ENCODE data around the gene PLD1.
"Not testable (repeated sequence)": the region's sequence is repeated elsewhere in the genome, so short reads cannot be mapped to it uniquely, and the experiment has no call there.

PLD1 gene

GRCh38 chr3:171732756-171733155 lies 77.5 kb downstream of the PLD1 start:
- no peak for DNase-seq (ENCODE audit: low read depth, low spot score)
- no peak overlapping the region for H3K4me3 ChIP-seq (ENCODE audit: low read length)

DNA sequence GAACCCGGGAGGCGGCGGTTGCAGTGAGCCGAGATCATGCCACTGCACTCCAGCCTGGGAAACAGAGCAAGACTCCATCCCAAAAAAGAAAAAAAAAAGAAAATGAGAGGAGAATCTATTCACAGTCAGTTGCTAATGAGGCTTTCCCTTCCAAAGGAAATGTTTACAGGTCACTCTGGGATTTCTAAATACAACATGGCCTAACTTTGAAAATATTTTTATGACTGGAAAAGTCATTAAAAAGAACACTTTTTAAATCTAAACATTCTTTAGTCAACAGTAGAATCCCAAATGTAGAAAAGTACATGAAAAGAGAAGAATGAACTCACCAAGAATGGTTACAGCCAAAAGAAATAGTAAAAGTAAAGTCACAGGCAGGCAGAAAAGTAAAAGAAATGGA lies 78.6 kb downstream of the PLD1 start:
- no peak for DNase-seq (ENCODE audit: low read depth, low spot score)
- no peak overlapping the region for H3K4me3 ChIP-seq (ENCODE audit: low read length)

GRCh38 chr3:171729452-171730334 lies 80.6 kb downstream of the PLD1 start:
- DNase-seq (ENCODE audit: low read depth, low spot score): no peak

GRCh38 chr3:171727288-171727687 lies 83.0 kb downstream of the PLD1 start:
- DNase-seq (ENCODE audit: low read depth, low spot score): no peak
- no peak overlapping the region for H3K4me3 ChIP-seq (ENCODE audit: low read length)

More at GRCh38 chr3:171729452-171730334, 80.6 kb downstream of the PLD1 start:
- no peak overlapping the region for H3K4me3 ChIP-seq (ENCODE audit: low read length)

DNA sequence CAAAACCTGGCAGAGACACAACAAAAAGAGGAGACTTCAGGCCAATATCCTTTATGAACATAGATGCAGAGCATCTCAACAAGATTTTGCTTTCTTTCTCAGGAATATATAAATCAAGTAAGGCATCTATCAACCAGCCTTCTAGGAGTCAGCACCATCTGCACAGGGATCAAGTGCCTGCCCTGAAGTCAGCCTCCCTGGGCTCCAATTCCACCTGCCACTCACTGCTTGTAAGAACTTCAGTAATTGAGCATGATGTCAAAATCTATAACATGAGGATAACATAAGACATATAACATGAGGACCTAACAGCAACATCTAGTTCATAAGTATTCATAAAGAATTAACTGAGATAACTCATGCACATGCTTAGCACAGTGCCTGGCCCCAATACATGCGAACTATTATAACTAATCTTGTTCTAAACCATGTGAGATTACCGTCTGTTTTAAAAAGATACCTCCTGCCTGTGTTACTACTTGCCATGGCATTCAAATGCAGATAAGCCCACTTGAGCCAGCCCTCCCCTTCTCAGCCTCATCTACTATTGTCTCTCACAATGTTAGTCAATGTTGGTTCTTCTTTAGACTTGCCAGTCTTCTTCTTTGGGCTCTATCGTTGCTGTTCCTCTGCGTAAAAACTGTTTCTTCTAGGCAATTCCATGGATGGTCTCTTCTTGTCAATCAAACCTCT lies 91.6 kb downstream of the PLD1 start:
- no peak overlapping the region for H3K4me3 ChIP-seq (ENCODE audit: low read length)
- DNase-seq (ENCODE audit: low read depth, low spot score): no peak

DNA sequence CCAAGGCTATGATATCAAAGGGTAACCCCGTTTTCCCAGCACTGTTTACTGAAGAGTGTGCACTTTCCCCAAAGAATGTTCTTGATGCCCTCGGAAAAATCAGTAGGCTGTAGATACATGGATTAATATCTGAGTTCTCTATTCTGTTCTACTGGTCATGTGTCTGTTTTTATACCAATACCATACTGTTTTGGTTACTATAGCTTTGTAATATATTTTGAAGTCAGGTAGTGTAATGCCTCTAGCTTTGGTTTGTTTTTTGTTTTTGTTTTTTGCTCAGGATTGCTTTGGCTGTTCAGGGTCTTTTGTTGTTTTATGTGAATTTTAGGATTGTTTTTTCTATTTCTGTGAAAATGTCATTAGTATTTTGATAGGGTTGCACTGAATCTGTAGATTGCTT lies 95.1 kb downstream of the PLD1 start:
- H3K4me3 ChIP-seq (ENCODE audit: low read length): no peak overlapping the region
- no peak for DNase-seq (ENCODE audit: low read depth, low spot score)

DNA sequence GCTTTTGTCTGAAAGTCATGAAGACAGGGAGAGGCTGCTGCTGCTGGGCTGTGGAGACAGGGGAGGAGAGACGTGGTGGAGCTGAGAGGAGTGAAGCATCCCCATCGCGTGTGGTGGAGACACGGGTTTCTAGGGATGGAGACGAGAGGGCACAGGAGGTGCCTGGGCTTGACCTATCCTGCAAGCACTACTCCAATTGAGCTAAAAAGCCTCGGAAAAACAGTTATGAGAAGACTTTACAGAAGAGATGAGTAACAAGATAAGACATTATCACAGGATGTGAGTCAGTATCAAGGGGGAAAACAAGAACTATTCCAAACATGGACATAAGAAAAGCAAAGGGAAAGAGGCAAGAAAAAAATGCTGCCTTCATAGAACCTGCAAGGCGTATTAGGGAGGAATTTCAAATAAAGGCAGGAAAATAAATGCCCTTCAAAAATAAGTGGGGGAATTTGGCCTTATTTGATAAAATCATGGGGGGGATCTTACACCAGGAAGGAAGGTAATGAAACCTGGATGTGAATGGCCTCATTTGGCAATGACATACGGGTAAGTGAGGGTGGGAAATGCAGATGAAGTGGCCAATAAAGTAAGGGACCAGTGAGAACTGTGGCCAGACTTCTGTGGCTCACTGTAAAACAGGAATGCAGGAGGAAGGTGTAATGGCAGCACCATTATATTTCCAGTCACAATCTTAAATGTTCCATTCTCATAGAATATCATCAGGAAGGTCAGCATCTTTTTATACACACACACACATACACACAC lies 97.9 kb downstream of the PLD1 start:
- no peak for DNase-seq (ENCODE audit: low read depth, low spot score)

GRCh38 chr3:171711461-171712170 lies 98.7 kb downstream of the PLD1 start:
- H3K4me3 ChIP-seq (ENCODE audit: low read length): no peak overlapping the region
- no peak for DNase-seq (ENCODE audit: low read depth, low spot score)

More for the DNA sequence above, 97.9 kb downstream of the PLD1 start:
- H3K4me3 ChIP-seq (ENCODE audit: low read length): no peak overlapping the region

DNA sequence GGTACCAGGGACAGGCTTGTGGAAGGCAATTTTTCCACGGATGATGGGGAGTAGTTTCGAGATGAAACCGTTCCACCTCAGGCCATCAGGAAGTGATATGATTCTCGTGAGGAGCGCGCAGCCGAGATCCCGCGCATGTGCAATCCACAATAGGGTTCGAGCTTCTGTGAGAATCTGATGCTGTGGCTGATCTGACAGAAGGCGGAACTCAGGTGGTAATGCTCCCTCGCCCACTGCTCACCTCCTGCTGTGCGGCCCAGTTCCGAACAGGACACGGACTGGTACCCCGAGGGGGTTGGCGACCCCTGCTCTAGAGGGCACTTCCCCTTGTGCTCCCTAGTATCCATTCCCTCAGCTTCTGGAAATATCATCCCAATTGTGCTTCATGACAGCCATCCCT lies 99.9 kb downstream of the PLD1 start:
- no peak for DNase-seq (ENCODE audit: low read depth, low spot score)
- H3K4me3 ChIP-seq (ENCODE audit: low read length): no peak overlapping the region

GRCh38 chr3:171704814-171705213 lies 105.5 kb downstream of the PLD1 start:
- no peak overlapping the region for H3K4me3 ChIP-seq (ENCODE audit: low read length)
- no peak for DNase-seq (ENCODE audit: low read depth, low spot score)

GRCh38 chr3:171704002-171704401 lies 106.3 kb downstream of the PLD1 start:
- no peak overlapping the region for H3K4me3 ChIP-seq (ENCODE audit: low read length)
- DNase-seq (ENCODE audit: low read depth, low spot score): peak; percentile 26

GRCh38 chr3:171703144-171703543 lies 107.1 kb downstream of the PLD1 start:
- H3K4me3 ChIP-seq (ENCODE audit: low read length): no peak overlapping the region

GRCh38 chr3:171700653-171701052 lies 109.6 kb downstream of the PLD1 start:
- DNase-seq (ENCODE audit: low read depth, low spot score): no peak
- no peak overlapping the region for H3K4me3 ChIP-seq (ENCODE audit: low read length)

More at GRCh38 chr3:171703144-171703543, 107.1 kb downstream of the PLD1 start:
- no peak for DNase-seq (ENCODE audit: low read depth, low spot score)

DNA sequence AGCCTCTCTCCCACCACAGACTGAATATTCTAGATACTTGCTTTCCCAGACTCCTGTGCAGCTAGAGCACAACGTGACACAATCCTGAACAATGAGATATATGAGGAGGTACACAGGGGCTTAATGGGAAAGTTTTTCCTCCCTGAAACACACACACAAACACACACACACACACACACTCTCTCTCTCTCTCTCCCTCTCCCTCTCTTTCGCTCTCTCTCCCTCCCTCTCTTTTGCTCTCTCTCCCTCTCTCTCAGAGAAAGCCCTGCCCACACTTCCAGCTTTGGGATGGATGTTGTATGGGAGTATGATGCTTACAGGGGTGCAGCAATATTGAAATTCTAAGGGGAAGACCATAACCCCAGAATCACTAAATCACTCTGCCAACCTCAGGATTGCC lies 110.1 kb downstream of the PLD1 start:
- H3K4me3 ChIP-seq (ENCODE audit: low read length): no peak overlapping the region

GRCh38 chr3:171699601-171700000 lies 110.7 kb downstream of the PLD1 start:
- no peak overlapping the region for H3K4me3 ChIP-seq (ENCODE audit: low read length)
- DNase-seq (ENCODE audit: low read depth, low spot score): no peak

More for the DNA sequence above, 110.1 kb downstream of the PLD1 start:
- DNase-seq (ENCODE audit: low read depth, low spot score): no peak

- H3K4me3 ChIP-seq (ENCODE audit: low read length): no peak overlapping the region
- no peak for DNase-seq (ENCODE audit: low read depth, low spot score)
Measured at GRCh38 chr3:171696805-171697204, 113.5 kb downstream of the PLD1 start.

DNA sequence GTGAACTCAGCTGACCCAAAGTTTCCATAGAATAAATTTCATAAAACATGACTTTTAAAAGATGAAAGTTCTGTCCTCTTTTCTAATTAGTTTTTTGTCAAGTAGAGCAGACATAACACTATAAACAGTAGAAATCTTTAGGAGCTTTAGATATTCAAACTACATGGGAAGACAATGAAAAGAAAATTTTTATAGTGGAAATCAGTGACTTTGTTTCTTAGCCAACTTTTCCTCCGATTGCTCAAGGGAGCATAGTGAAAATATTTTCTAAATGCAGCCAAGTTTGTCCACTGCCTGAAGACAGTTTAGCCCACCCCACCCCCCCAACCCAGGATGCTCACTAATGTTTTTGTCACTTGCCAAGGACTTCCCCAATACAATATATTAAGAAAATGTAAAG lies 114.9 kb downstream of the PLD1 start:
- H3K4me3 ChIP-seq (ENCODE audit: low read length): no peak overlapping the region
- no peak for DNase-seq (ENCODE audit: low read depth, low spot score)

- DNase-seq (ENCODE audit: low read depth, low spot score): no peak
- H3K4me3 ChIP-seq (ENCODE audit: low read length): no peak overlapping the region
Measured at GRCh38 chr3:171694888-171695287, 115.4 kb downstream of the PLD1 start.

DNA sequence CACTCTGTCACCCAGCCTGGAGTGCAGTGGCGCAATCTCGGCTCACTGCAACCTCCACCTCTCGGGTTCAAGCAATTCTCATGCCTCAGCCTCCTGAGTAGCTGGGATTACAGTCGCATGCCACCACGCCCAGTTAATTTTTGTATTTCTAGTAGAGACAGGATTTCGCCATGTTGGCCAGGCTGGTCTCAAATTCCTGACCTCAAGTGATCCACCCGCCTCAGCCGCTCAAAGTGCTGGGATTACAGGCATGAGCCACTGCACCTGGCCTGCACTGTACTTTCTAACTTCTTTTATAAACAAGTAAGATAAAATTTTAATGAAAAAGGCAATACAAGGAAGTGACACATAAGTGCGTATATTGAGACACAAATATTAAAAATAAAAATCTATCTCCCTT lies 117.7 kb downstream of the PLD1 start:
- DNase-seq (ENCODE audit: low read depth, low spot score): not testable (repeated sequence)

More for the DNA sequence above, 117.7 kb downstream of the PLD1 start:
- not testable (repeated sequence) for H3K4me3 ChIP-seq (ENCODE audit: low read length)
